ENCODE results near the gene APH1A. TPM values are rescaled to one million over a fixed set of nuclear protein-coding genes. Genes with fewer than 3 reads are reported as not detected.

Gene APH1A
- polyA plus RNA-seq, 2 of the 4 experiments (the other 2 are of a cell fraction), result 109 to 118 TPM

GRCh38 chr1:150281758-150282557, 13.1 kb upstream of the APH1A start, which contains the start of gene CIART (continued):
- TF ChIP-seq EHMT2 (IDR thresholded peaks at IDR 0.05; ENCODE audit: low read depth) (no peak), RARB (CRISPR knock-in tag; IDR thresholded peaks at IDR 0.05) (no peak), CBX2 (IDR thresholded peaks at IDR 0.05; ENCODE audit: borderline replicate concordance, low read depth) (no peak), RNF2 (IDR thresholded peaks at IDR 0.05; ENCODE audit: borderline replicate concordance, low read depth) (no peak), FOSB (CRISPR knock-in tag; IDR thresholded peaks at IDR 0.05) (no peak), POLR2A (IDR thresholded peaks at IDR 0.05; ENCODE audit: low read length) (peak; percentile 33), PHF8 (IDR thresholded peaks at IDR 0.05; ENCODE audit: borderline replicate concordance, low read depth) (no peak), RCOR1 (IDR thresholded peaks at IDR 0.05; ENCODE audit: low read depth, low read length) (no peak), HMGXB4 (CRISPR knock-in tag; IDR thresholded peaks at IDR 0.05; ENCODE audit: borderline replicate concordance) (no peak), REST (IDR thresholded peaks at IDR 0.05) (no peak), NPAS2 (CRISPR knock-in tag; IDR thresholded peaks at IDR 0.05; ENCODE audit: borderline replicate concordance) (peak; percentile 89), KDM5A (IDR thresholded peaks at IDR 0.05) (no peak), BCL3 (IDR thresholded peaks at IDR 0.05) (no peak), RFX5 (IDR thresholded peaks at IDR 0.05) (no peak; the same call in 1 of the 2 replicates), TFCP2L1 (CRISPR knock-in tag; IDR thresholded peaks at IDR 0.05) (no peak), HOXA7 (CRISPR knock-in tag; IDR thresholded peaks at IDR 0.05) (no peak), BHLHE40 (IDR thresholded peaks at IDR 0.05; ENCODE audit: low read depth, low read length) (peak; percentile 98), ESRRA (IDR thresholded peaks at IDR 0.05; ENCODE audit: borderline replicate concordance, low read length) (no peak), NFE2L2 (conservative IDR thresholded peaks at IDR 0.05; ENCODE audit: low read length) (no peak), EP300 (IDR thresholded peaks at IDR 0.05) (no peak), ELK1 (IDR thresholded peaks at IDR 0.05; ENCODE audit: low read depth, low read length) (no peak), ZSCAN20 (CRISPR knock-in tag; IDR thresholded peaks at IDR 0.05) (no peak), JUNB (IDR thresholded peaks at IDR 0.05) (no peak), EHF (CRISPR knock-in tag; IDR thresholded peaks at IDR 0.05) (no peak), HDAC2 (IDR thresholded peaks at IDR 0.05) (no peak), FOSL2 (IDR thresholded peaks at IDR 0.05) (no peak), FOSL2 (CRISPR knock-in tag; IDR thresholded peaks at IDR 0.05) (no peak)

All from A549 (cell line).